Measurements from ENCODE around the gene TMEM167A. TPM values are rescaled to one million over a fixed set of nuclear protein-coding genes. Genes with fewer than 3 reads are reported as not detected.

The TMEM167A gene
- total and polyA plus RNA-seq, 8 donors: 5.5 to 75.8 (median 25.3) TPM

DNA sequence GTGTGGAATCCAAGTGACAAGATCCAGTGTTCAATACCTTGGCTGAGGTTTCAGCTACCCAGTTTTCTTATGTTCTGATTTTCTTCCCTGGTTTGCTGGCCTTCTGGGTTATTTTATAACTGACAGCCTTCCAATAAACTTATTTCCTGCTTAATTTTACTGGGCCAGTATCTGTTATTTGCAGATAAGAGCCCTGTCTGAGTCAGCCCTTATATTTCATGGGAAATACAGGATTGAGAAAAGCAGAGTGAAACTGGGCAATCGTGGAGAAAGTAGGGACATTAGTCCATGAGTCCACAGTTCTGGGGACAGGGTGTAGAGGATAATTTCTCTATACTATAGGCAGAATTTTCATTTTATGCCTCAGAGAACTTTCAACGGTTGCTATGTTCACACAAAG is 32.3 kb downstream of the TMEM167A start:
- peaks cover 0 to 3% (median 2%) of the 10 kb centered on the region in 4 donors for H3K36me3 ChIP-seq
- H3K27ac ChIP-seq: no peak overlapping the region
- TF ChIP-seq POLR2AphosphoS5 (IDR thresholded peaks at IDR 0.05) (no peak), POLR2A (IDR thresholded peaks at IDR 0.05) (no peak), EP300 (IDR thresholded peaks at IDR 0.05) (no peak)
- TF ChIP-seq, protein P1, sequence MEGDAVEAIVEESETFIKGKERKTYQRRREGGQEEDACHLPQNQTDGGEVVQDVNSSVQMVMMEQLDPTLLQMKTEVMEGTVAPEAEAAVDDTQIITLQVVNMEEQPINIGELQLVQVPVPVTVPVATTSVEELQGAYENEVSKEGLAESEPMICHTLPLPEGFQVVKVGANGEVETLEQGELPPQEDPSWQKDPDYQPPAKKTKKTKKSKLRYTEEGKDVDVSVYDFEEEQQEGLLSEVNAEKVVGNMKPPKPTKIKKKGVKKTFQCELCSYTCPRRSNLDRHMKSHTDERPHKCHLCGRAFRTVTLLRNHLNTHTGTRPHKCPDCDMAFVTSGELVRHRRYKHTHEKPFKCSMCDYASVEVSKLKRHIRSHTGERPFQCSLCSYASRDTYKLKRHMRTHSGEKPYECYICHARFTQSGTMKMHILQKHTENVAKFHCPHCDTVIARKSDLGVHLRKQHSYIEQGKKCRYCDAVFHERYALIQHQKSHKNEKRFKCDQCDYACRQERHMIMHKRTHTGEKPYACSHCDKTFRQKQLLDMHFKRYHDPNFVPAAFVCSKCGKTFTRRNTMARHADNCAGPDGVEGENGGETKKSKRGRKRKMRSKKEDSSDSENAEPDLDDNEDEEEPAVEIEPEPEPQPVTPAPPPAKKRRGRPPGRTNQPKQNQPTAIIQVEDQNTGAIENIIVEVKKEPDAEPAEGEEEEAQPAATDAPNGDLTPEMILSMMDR (IDR thresholded peaks at IDR 0.05): no peak
- no peak overlapping the region for H3K4me3 ChIP-seq
- no peak for DNase-seq
- intact Hi-C loops (cut with DNase I; ENCODE audit: low total_unique reads): no loop called here
- H3K27me3 ChIP-seq: no peaks in the 10 kb centered on the region
- H3K4me1 ChIP-seq: no peaks in the 10 kb centered on the region
- H3K9me3 ChIP-seq: no peaks in the 10 kb centered on the region
- WGBS, 5 donors: 56 to 71% (median 58%) methylated on average over 2 of the region's 2 CpGs

DNA sequence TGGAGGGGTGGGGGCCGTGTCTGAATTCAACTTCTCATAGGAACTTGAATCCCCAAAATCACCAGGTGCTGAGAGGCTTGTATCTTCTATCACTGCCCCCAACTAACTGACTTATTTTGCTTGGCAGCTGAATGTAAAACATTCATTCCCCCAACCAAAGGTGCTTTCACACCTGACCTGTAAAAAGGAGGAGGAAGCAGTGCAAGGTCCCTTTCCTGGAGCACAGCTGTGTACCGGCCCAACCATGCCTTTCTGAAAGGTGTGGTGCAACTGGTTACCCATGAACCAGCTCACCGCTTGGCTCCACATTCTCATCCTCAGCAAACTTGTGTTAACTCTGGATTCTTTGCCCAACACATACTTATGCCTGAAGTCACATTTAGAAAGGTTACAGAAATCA is 34.7 kb downstream of the TMEM167A start:
- no peak for DNase-seq
- Histone ChIP-seq H3K4me1 (no peaks in the 10 kb centered on the region), H3K36me3 (no peaks in the 10 kb centered on the region), H3K9me3 (no peaks in the 10 kb centered on the region), H3K4me3 (no peak overlapping the region), H3K27ac (no peak overlapping the region), H3K27me3 (no peaks in the 10 kb centered on the region)
- TF ChIP-seq, protein P1 (IDR thresholded peaks at IDR 0.05): no peak
- TF ChIP-seq POLR2A (IDR thresholded peaks at IDR 0.05) (no peak), EP300 (IDR thresholded peaks at IDR 0.05) (no peak), POLR2AphosphoS5 (IDR thresholded peaks at IDR 0.05) (no peak)
- 84 to 95% (median 90%) methylated on average over 3 of the region's 3 CpGs for WGBS, 5 donors
- intact Hi-C loops (cut with DNase I; ENCODE audit: low total_unique reads): no loop called here

DNA sequence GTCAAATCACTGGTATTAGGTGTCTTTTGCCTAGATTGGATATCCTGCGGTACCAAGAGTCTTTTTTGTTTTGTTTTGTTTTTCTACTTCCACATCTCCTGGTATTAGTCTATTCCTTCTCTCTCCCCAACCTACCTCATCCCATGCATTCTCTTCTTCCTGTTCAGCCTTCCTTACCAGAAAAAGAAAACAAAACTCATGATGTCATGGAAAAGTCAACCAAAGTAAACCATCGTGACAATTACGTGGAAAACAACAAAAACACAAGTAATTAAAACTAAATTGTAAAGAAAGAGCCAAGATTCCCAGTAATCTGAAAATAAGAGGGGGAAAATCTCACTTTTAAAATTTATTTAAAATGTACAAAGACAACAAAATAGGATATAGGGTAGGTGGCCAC is 38.3 kb downstream of the TMEM167A start:
- TF ChIP-seq POLR2AphosphoS5 (IDR thresholded peaks at IDR 0.05): no peak
- TF ChIP-seq, protein P1 (IDR thresholded peaks at IDR 0.05): no peak
- TF ChIP-seq POLR2A (IDR thresholded peaks at IDR 0.05): no peak
- no peak for TF ChIP-seq EP300 (IDR thresholded peaks at IDR 0.05)
- Histone ChIP-seq H3K27me3 (no peaks in the 10 kb centered on the region), H3K27ac (no peak overlapping the region), H3K4me3 (no peak overlapping the region), H3K4me1 (peaks cover 0 to 9% (median 4%) of the 10 kb centered on the region in 4 donors), H3K9me3 (no peaks in the 10 kb centered on the region), H3K36me3 (no peaks in the 10 kb centered on the region)
- intact Hi-C loops (cut with DNase I; ENCODE audit: low total_unique reads): no loop called here
- no peak for DNase-seq
- WGBS, 5 donors: 90 to 98% (median 94%) methylated on average over 3 of the region's 3 CpGs

DNA sequence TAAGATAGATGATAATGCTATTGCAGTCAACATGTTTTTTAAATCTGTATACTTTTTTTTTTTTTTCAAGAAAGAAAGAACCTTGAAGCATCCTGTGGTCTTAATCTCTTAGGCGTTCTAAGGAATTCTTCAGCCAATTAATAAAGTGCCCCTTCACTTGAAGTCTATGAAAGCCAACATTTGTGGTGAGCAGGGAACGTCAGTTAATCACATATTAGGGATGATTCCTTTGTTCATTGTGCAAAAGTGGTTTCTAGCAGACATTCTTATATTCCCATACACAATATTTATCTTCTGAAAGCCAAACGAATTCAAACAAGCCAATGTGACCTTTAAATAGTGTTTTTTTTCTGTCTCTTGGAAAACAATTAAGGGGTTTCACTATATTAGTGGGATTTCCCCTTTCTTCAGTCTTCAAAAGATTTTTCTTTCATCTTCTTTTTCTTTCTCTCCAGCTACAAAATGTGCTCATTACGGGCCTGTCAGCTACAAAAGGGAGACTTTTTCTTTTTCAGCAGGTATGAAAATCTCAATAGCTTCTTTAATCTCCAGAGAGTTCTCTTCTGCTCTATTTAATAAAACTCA is 40.1 kb downstream of the TMEM167A start:
- 57 to 67% (median 59%) methylated on average over 4 of the region's 4 CpGs for WGBS, 5 donors
- H3K36me3 ChIP-seq: no peaks in the 10 kb centered on the region
- no peaks in the 10 kb centered on the region for H3K27me3 ChIP-seq
- H3K27ac ChIP-seq: no peak overlapping the region
- intact Hi-C loops (cut with DNase I; ENCODE audit: low total_unique reads): no loop called here
- TF ChIP-seq POLR2AphosphoS5 (IDR thresholded peaks at IDR 0.05) (no peak), POLR2A (IDR thresholded peaks at IDR 0.05) (no peak), EP300 (IDR thresholded peaks at IDR 0.05) (no peak)
- TF ChIP-seq, protein P1 (IDR thresholded peaks at IDR 0.05): no peak
- H3K9me3 ChIP-seq: no peaks in the 10 kb centered on the region
- H3K4me1 ChIP-seq: peaks cover 0 to 9% (median 4%) of the 10 kb centered on the region in 4 donors
- DNase-seq: no peak
- H3K4me3 ChIP-seq: no peak overlapping the region

Measured in stomach (tissue), 9 donors.